Panc1 (cell line): Measurements from ENCODE around the gene FOXP4. TPM values are rescaled to one million over a fixed set of nuclear protein-coding genes. Genes with fewer than 3 reads are reported as not detected.
A peak's percentile ranks its signal among the peaks of the same experiment; 100 is the strongest.

Source experiments
- ATAC-seq: fragments of 200-7000 bp; cut with Tn5 transposase; 2 replicates; pipeline ENCODE4 v1.9.1; 2020; ENCODE audit warnings: mild to moderate bottlenecking, moderate library complexity
- BruUV-seq: library from RNA; stranded (reverse); fragments of 400-500 nt; replicated peaks from 2 replicates; lab custom pipeline; 2021; lab: Mats Ljungman, UMichigan
- CTCF ChIA-PET: fragments of 300-600 bp; sonication (Branson Sonifier 250); formaldehyde crosslinking; loops from one replicate; lab custom pipeline; 2022; ENCODE audit warnings: antibody characterized with exemption; lab: Charles Lee
- POLR2A ChIA-PET: fragments of 300-600 bp; sonication (Branson Sonifier 250); formaldehyde crosslinking; loops from one replicate; lab custom pipeline; 2022; ENCODE audit warnings: antibody characterized with exemption; lab: Charles Lee
- DNase-seq: peaks from one replicate; pipeline ENCODE4 v3.0.0-alpha.2; 2010; ENCODE audit warnings: low read depth, low spot score
- H3K27ac ChIP-seq: 2 replicates; pipeline ENCODE4 v1.5.1; 2011; ENCODE audit warnings: mild to moderate bottlenecking, low read length, inconsistent platforms
- H3K27me3 ChIP-seq: fragments of 200-500 bp; sonication (Bioruptor generic); 2 replicates; pipeline ENCODE4 v1.6.0; 2014; ENCODE audit warnings: low read length, inconsistent platforms; ENCODE audit not compliant: control insufficient read depth, insufficient read depth
- H3K36me3 ChIP-seq: fragments of 200-500 bp; sonication (Bioruptor generic); 2 replicates; pipeline ENCODE4 v1.5.1; 2014; ENCODE audit warnings: inconsistent platforms, mild to moderate bottlenecking, low read length, moderate library complexity; ENCODE audit not compliant: control insufficient read depth, insufficient read depth
- H3K4me1 ChIP-seq: 2 replicates; pipeline ENCODE4 v1.5.1; 2011; ENCODE audit warnings: inconsistent platforms, mild to moderate bottlenecking, low read length, moderate library complexity; ENCODE audit not compliant: control insufficient read depth, insufficient read depth
- H3K4me3 ChIP-seq, 2 experiments: 2 replicates each; pipeline ENCODE4 v1.5.1; 2011 to 2012; ENCODE audit warnings: low read depth in 2 of 2, low read length in 2 of 2, mild to moderate bottlenecking in 2 of 2, inconsistent platforms in 1 of 2, moderate library complexity in 1 of 2
- H3K9me3 ChIP-seq: fragments of 200-500 bp; sonication (Bioruptor generic); 2 replicates; pipeline ENCODE4 v1.5.1; 2014; ENCODE audit warnings: low read depth, mild to moderate bottlenecking, inconsistent platforms, low read length, moderate library complexity; ENCODE audit not compliant: control insufficient read depth, insufficient read depth
- POLR2AphosphoS5 ChIP-seq: IDR thresholded peaks from 2 replicates; pipeline ENCODE4 v1.6.1; 2012; ENCODE audit warnings: mild to moderate bottlenecking, low read depth, low read length, moderate library complexity
- SIN3A ChIP-seq: IDR thresholded peaks from 2 replicates; pipeline ENCODE4 v1.6.1; 2012; ENCODE audit warnings: low read depth, mild to moderate bottlenecking, low read length, moderate library complexity, borderline replicate concordance; ENCODE audit not compliant: insufficient read depth
- TCF7L2 ChIP-seq: IDR thresholded peaks from 2 replicates; pipeline ENCODE4 v1.6.1; 2011; ENCODE audit warnings: mild to moderate bottlenecking, low read depth, low read length, inconsistent platforms
- in situ Hi-C: cut with HindIII; loops from 2 replicates; pipeline ENCODE4 v1.10.0; 2016; ENCODE audit warnings: low sequenced_read_pairs, low pct_unique_long_range_greater_than_20kb
- intact Hi-C: fragments of 100-400 bp; cut with micrococcal nuclease; formaldehyde crosslinking; loops from one replicate; pipeline ENCODE4 v1.10.0; 2022; ENCODE audit not compliant: unreplicated experiment
- total RNA-seq: library from RNA; stranded (reverse); gene quantifications from one replicate; pipeline ENCODE4 v1.2.1, GENCODE V29; 2021; ENCODE audit not compliant: unreplicated experiment
- TF ChIP-seq, protein P1 (sequence below): fragments of 450-650 bp; IDR thresholded peaks from 2 replicates; pipeline ENCODE4 v1.5.1; 2017; ENCODE audit warnings: mild to moderate bottlenecking
- TF ChIP-seq, protein P2 (sequence below), 2 experiments: IDR thresholded peaks; 2 replicates each; pipeline ENCODE4 v1.6.1; 2011 to 2012; ENCODE audit warnings: low read depth in 2 of 2, control low read depth in 1 of 2, low read length in 1 of 2, mild to moderate bottlenecking in 1 of 2, moderate library complexity in 1 of 2; ENCODE audit not compliant: insufficient read depth in 1 of 2

FOXP4 gene
- total RNA-seq, 1 experiment from 2014 or later: 30.4 TPM

DNA sequence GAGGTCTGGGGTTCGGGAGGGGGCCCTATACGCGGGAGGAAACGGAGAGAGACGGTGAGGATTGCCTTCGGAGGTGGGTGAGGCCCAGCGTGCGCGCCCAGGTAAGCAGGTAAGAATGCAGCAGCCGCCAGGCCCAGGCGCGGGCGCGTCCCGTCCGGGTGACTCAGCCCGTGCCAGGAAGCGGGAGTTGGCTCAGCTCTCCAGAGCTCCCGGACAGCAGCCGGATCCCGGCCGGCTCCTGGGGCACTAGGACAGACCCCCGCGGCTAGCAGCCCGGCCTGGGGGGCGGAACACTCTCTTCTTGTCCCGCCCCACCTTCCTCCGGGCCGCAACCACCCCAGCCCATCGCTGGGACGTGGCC, 90.6 kb downstream of the FOXP4 start:
- BruUV-seq: no TSS peak
- intact Hi-C loops: no loop called here
- Histone ChIP-seq H3K27me3 (no peaks in the 10 kb centered on the region; the same call in none of the 2 replicates), H3K4me1 (no peaks in the 10 kb centered on the region), H3K4me3 (peak overlapping the region; percentile 8 to 33; a peak in 2 of 4 replicates), H3K27ac (no peak overlapping the region), H3K9me3 (no peaks in the 10 kb centered on the region), H3K36me3 (peaks cover 3% of the 10 kb centered on the region; the same call in 1 of the 2 replicates)
- ATAC-seq (peak; percentile 72), DNase-seq (no peak)
- TF ChIP-seq POLR2AphosphoS5 (no peak), TCF7L2 (no peak)
- TF ChIP-seq, protein P1, sequence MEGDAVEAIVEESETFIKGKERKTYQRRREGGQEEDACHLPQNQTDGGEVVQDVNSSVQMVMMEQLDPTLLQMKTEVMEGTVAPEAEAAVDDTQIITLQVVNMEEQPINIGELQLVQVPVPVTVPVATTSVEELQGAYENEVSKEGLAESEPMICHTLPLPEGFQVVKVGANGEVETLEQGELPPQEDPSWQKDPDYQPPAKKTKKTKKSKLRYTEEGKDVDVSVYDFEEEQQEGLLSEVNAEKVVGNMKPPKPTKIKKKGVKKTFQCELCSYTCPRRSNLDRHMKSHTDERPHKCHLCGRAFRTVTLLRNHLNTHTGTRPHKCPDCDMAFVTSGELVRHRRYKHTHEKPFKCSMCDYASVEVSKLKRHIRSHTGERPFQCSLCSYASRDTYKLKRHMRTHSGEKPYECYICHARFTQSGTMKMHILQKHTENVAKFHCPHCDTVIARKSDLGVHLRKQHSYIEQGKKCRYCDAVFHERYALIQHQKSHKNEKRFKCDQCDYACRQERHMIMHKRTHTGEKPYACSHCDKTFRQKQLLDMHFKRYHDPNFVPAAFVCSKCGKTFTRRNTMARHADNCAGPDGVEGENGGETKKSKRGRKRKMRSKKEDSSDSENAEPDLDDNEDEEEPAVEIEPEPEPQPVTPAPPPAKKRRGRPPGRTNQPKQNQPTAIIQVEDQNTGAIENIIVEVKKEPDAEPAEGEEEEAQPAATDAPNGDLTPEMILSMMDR: no peak
- ChIA-PET CTCF (no interaction called here), POLR2A (no interaction called here)
- in situ Hi-C loops: no loop called here

DNA sequence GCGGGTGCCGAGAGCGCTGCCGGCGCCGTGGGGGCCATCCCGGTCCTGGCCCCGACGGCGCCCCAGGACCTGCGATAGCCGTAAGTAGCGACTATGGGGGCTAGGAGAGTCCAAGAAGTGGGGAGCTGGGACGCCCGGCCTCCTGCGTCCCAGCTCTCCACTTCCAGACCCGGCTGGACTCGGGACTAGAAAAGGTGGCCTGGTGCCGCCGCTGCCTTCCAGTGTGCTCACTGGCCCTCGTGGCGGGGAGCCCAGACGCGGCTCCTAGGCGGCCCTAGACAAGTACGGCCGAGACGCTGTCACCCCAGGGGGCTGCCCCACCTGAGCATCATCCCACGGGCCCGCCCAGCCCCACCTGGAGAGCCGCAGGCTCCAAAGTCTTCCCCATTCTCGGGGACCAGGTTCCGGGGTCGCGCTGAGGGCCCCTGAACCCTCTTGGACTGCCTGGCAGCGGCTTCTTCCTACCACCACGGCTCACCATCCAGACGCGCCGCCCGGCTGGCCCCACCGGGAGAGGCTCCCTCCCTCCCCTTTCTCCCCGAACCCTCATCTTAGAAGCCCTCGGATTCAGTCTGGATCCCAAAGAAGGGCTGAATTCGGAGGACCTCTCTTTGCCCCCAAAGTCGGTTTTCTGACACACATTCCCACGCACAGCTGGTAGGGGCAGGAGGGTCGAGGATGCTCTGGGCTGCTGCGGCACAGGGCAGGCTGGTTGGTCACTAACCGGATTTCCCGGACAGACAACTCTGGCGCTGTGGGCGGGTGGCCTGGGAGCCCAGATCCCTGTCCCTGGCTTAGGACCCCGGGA, 91.2 kb downstream of the FOXP4 start:
- ChIA-PET POLR2A (no interaction called here), CTCF (no interaction called here)
- DNase-seq (no peak), ATAC-seq (peak; percentile 54)
- H3K4me1 ChIP-seq: no peaks in the 10 kb centered on the region
- no peak overlapping the region for H3K27ac ChIP-seq
- peak overlapping the region; percentile 8 to 33; a peak in 2 of 4 replicates for H3K4me3 ChIP-seq
- no peaks in the 10 kb centered on the region for H3K9me3 ChIP-seq
- TF ChIP-seq SIN3A: no peak
- TF ChIP-seq TCF7L2: no peak
- TF ChIP-seq, protein P1: no peak
- no peak for TF ChIP-seq POLR2AphosphoS5
- TF ChIP-seq, protein P2, sequence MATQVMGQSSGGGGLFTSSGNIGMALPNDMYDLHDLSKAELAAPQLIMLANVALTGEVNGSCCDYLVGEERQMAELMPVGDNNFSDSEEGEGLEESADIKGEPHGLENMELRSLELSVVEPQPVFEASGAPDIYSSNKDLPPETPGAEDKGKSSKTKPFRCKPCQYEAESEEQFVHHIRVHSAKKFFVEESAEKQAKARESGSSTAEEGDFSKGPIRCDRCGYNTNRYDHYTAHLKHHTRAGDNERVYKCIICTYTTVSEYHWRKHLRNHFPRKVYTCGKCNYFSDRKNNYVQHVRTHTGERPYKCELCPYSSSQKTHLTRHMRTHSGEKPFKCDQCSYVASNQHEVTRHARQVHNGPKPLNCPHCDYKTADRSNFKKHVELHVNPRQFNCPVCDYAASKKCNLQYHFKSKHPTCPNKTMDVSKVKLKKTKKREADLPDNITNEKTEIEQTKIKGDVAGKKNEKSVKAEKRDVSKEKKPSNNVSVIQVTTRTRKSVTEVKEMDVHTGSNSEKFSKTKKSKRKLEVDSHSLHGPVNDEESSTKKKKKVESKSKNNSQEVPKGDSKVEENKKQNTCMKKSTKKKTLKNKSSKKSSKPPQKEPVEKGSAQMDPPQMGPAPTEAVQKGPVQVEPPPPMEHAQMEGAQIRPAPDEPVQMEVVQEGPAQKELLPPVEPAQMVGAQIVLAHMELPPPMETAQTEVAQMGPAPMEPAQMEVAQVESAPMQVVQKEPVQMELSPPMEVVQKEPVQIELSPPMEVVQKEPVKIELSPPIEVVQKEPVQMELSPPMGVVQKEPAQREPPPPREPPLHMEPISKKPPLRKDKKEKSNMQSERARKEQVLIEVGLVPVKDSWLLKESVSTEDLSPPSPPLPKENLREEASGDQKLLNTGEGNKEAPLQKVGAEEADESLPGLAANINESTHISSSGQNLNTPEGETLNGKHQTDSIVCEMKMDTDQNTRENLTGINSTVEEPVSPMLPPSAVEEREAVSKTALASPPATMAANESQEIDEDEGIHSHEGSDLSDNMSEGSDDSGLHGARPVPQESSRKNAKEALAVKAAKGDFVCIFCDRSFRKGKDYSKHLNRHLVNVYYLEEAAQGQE (IDR thresholded peaks at IDR 0.05; ENCODE audit: insufficient read depth in 1 of 2, low read depth in 2 of 2, low read length in 1 of 2): no peak
- in situ Hi-C loops: no loop called here
- H3K36me3 ChIP-seq: peaks cover 3% of the 10 kb centered on the region; the same call in 1 of the 2 replicates
- no TSS peak for BruUV-seq
- intact Hi-C loops: no loop called here
- H3K27me3 ChIP-seq: no peaks in the 10 kb centered on the region; the same call in none of the 2 replicates
